GM19240 (cell line): Measurements from ENCODE around the gene EPHA3.

Experiments
- DNase-seq: peaks from one replicate; pipeline ENCODE4 v3.0.0; 2011; ENCODE audit warnings: low spot score; ENCODE audit not compliant: insufficient read length

Gene EPHA3

DNA sequence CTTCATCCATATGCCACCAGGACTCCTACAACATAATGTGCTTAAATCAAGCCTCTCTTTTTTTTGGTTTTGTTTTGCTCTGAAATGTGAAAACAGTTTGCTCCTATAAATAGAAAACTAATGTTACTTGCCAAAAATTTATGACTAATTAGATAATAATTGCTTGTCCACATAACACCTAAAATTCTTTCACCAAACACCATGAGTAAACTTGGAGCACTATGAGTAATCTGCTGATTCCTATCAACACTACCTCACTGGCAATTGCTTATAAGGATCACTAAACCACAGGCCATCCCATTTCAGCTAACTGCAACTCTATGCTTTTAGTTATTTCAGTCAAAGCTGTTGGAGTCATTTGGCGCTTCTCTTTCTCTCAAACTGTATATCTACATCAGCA, 252.7 kb downstream of the EPHA3 start:
- no peak for DNase-seq

DNA sequence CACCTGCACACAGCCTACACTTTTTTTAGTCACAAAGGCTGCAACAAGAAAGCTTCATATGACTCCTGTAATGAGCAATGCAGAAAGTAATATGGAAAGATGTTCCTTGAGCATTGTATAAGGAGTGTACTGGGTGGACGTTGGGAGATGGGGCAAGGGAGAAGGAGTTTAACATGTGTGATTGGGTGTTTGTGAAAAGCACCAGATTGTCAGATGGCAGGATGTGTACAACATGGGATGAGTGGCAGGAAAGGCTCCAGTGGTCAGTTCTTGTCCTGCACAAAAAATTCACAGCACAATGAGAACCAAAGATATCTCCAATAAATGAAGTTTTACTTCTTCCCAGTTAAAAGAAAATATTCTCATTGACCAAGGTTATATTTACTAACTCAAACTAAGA, 255.1 kb downstream of the EPHA3 start:
- DNase-seq, result no peak

DNA sequence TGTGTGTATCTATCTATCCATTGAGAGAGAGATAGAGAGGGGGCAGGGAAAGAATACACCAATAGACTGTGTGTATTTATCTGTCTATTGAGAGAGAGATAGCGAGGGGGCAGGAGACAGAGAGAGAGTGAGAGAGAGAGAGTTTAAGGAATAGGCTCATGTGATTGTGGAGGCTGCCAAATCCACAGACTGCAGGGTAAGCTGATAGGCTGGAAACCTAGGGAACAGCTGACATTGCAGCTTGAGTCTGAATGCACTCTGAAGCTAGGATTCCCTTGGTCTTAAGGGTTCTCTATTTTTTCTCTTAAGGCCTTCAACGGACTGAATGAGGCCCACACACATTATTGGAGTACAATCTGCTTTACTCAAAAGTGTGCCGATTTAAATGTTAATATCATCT, 255.8 kb downstream of the EPHA3 start:
- no peak for DNase-seq

DNA sequence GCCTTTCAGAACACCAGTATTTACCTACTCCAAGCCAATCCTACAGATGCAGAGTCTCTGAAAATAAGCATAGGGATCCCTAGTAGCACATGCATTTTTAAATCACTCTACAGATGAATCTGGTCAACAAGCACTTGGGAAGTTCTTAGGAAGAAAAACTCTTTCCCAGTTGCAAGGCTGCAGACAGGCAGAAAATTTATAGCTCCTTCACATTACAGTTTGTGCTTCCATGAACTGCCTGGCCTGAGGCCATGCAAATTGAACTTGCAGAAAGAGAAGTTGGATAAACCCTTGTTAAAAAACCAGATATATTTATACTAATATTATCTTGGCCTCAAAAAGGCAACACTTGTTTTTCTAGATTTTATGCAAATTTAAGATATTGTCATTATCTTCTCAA, 256.9 kb downstream of the EPHA3 start:
- DNase-seq, result no peak

DNA sequence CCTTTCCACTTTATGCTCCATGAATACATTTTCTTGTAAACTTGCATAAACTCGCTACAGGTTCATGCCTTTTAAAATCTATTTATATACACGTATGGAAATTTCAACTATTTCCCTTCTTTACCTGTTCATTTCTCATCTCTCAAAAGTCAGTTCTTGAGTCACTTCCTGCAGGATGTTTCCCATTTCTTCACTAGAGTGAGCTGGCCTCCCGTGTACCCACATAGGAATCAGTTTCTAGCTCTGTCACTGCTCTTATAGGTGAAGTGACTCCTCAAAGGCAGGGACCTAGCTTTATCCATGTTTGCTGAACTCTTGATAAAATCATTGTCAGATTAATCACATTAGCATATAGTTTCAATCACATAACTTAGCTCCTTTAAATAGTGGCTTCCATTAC, 259.7 kb downstream of the EPHA3 start:
- no peak for DNase-seq

DNA sequence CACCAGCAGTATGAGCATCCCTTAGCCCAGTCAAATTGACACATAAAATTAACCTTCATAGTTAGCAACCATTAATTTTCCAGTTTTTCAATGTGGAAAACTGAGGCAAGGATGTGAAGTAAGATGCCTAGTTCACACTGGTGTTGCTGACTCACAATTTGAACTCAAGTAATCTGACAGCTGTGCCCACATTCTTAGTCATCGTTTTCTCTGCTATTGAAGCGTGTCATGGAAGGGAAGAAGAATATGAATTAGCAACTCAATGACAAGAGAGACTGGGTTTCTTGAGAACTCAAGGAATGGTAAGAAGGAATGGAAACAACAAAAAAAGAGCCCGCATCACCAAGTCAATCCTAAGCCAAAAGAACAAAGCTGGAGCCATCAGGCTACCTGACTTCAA, 261.4 kb downstream of the EPHA3 start:
- DNase-seq, result no peak

DNA sequence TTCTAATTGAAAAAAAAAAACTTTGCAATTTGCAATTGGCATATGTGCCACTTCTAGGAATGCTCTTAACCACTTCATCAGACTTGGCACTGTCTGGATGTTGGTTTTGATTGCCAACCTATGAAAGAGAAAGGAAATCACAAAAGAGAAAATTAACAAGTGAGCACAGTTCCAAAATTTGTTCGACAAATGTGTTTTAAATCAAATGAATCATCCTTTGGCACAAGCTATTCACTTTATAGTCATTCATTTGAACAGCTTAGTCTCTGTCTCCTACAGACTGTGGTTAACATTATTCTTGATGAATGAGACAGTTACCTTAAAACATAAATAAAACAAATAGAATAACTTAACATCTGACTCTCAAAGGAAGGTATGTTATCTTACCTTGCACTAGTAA, 265.0 kb downstream of the EPHA3 start:
- no peak for DNase-seq

DNA sequence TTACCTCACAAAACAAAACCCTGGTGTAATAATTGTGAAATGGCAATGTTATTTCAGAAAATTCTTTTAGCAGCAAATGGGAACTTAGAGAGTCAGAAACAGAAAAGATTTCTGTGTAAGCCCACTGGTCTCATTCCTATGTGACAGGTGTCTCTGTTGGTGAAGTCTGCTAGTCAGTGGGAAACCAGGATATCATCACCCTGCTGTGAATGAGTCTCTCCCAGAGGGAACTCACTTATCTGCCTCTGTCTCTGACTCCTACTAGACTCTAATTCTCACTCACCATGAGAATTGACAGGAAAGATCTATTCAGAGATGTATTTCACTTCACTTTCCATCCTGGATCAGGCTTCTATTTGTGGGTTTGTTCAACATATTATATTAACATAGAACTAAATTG, 266.0 kb downstream of the EPHA3 start:
- no peak for DNase-seq

DNA sequence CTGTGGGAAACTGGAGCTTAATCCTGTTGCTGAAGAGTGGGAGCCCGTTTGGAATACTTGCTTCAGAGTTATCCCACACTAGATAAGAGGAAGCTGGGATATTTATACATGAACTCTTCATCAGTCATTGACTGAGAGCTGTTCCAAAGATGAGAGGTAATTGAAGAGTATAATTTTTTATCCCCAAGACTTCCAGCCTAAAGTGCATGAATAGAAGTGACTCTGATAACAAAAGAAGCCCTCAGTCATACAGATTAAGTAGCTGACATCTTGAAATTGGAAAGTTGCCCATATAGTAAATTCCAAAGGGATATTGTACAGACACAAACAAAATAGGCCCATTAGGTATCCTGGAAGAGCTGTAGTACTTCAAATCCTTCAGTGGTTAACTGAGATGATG, 268.0 kb downstream of the EPHA3 start:
- DNase-seq, result no peak

DNA sequence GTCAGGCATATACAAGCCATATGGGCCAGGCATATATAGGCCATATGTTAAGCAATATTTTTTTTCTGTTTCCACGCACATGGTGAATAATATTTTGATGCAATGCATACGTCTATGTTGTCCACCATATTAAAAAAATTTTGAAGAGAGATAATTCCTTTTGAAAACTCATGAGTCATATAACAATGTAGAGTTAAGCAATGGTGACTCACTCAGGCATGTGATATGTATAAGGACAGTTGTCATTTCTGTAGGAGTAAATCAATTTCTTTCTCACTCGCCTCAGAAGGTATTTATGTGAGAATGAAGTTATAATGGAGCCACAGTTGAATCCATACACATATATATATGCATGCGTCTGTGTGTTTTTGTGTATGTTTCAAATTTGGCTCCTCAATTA, 272.6 kb downstream of the EPHA3 start:
- DNase-seq, result no peak

DNA sequence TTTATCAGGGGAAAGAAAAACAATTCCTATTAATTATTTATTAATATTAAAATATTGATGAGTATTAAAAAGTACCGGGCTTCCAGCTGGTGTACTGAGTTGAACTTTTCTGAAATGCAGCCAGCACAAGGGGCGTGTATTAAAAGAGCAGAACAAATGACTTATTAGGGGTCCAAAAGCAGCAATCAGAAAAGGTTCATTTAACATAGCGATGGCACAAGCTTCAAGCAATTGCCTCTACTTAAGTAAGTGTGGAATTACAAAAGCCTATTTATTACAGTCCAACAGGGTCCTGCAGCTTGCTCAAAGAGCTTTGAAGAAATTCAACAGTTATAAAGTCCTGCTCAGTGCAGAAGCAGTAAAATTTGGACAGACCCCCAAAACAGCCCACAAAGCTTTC, 285.6 kb downstream of the EPHA3 start:
- DNase-seq, result no peak

DNA sequence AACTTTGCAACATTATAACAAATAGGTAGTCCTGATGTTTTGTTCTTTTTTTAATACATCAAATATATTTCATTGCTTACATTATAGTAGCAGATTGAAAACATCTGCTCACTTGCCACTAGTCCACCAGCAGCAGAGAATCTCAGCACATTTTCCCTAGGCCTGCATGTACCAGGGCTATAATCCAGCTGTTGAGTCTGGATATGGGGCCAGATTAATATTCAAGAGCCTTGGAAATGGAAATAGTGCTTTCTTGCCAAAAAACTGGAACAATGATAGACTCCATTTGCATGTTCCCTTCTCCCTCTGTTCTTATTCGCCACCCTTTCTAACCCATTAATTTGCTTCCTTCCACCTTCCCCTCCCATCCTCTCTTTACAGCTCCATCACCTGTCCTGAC, 288.0 kb downstream of the EPHA3 start:
- no peak for DNase-seq

DNA sequence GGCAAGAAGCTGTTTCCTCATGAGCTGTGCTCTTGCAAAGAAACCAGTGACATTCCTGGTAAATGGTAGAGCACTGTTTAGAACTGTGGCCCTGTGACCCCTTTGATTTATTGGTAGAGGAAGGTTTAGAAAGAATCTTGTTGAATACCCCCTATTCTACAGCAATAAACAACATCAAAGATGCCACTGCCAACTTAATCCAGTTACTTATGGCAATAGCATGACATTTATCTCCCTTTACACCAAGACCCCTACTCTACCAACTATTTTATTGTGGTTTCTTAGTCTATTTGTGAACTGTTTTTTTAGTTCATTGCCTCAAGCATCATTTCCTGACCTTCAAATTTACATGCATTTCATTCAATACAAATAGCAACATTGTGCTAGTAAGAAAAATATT, 288.6 kb downstream of the EPHA3 start:
- no peak for DNase-seq

DNA sequence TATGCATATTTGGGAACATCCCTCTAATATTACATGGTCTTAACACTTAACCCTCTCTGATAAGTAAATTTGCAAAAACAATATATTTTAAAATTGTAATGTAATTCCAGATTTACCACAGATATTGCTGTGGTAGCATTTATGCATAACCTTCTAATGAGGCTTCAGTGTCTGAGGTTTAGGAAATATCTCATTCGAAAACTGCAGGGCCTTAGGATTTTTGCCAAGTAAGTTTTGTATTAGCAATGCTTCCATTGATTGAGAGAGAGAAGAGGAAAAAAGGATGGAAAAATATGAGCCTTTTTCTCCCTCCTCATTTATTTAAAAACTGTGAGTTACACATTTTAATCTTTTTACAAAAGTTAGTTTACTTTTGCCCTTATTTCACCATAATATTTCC, 294.6 kb downstream of the EPHA3 start:
- no peak for DNase-seq

DNA sequence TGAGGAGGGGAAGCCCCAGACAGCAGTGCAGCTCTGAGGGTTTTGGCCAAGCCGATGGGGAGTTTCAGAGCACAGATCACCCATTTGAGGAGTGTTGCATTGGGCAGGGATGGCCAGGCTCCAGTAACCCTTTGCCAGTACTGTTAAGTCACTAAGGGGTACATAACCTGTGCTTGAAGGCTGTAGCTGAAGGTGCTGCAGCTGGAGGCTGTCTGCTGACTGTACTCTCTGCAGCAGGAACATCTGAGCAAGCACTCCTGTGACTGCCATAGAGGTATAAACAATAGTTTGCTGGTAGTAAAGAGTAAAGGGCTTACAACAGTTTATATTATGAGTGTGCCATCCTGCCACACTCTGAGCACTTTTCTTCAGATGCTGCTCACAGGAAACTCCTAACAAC, 297.8 kb downstream of the EPHA3 start:
- DNase-seq, result no peak

DNA sequence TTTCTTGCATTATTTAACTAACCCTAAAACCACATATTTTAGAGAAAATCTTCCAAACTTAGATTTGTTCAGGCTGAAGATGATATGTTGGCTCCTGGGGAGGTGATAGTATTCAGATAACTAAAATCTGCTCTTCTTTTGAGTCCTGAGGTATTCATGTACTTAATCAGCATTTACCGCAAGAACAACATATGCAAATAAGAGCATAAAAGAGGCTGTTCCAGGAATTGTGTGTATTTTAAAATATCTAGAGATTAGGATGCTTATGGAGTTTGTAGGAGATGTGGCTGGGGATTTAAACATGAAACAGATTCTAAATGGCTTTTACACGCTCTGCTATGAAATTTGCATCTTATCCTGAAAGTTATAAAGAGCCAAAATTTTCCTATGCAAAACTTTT, 298.2 kb downstream of the EPHA3 start:
- no peak for DNase-seq

DNA sequence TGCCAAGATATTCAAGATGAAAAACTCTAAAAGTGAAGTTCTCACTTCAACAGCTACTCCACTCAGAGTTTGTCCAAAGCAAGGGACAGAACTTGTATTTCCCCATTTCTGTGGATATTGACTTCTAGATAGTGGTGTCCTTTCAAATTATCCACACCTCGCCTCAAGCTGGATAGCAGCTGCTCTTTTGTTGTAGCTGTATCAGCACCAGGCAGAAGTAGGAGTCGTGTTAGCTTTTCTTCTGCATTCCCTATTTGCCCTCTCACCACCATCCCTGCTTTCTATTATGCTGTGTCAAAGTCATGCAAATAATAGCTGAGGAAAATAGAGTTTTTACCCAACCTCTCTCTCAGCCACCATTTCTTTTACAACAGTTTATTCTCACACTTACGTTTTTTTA, 303.8 kb downstream of the EPHA3 start:
- DNase-seq, result no peak

DNA sequence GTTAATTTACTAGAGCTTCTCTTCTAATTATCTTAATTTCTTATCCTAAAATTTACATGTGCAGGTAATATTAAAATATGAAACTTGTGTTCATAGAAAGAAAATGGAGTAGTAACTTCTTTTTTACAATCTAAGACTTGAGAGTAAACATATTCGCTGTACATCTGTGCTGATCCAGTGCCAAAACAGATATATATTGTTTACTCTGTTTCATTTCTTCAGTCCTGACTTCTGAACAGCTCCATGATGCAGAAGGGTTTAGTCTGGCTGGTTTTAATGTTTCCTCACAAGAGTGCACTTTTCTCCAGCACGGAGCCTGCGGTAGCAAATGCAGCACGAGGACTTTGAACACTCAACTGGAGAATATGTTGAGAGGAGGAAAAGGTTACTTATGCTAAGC, 306.8 kb downstream of the EPHA3 start:
- no peak for DNase-seq

DNA sequence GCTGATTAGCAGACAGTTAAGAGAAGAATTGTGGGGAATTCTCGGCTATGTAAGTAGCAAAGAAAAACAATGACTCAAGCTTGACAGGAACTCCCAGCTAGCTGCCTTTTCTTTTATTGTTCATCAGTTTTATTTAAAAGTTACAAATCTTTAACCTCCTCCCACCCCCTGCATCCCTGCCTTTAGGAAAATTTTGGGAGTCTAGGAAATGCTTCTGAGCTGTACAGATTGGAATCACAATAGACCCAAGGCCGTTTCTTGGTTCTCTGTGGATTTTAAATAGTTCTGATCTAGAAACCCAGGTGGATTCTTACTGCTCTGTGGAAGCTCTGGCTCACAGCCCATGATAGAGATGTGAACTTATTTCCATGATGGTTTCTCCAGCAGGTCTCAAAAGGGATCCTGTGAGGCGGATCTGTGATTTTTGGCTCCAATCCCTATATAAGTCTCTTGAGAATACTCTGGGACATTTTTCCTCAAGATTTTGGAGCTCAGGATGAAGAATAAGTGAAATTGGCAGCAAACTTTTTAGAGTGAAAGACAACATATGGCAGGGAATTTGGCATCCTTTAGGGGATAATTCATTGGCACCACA, 312.3 kb downstream of the EPHA3 start:
- DNase-seq, result no peak

DNA sequence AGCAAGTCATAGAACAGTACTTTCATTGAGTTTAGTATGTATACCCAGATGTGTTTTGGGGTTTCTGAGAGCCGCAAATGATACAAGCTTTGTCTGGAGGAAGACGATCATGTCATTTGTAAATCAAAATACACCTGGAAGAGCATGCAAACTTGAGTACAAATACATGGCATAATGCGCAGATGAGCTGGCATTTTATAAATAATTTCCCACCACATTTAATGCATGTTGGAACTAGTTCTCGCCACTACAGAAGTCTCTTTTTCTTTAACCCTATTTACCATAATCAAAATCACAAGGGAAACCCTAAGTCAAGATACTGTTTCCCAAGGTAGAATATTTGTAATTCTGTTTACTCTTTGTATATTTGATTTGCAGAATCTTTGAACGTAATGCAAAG, 318.6 kb downstream of the EPHA3 start:
- DNase-seq, result no peak

DNA sequence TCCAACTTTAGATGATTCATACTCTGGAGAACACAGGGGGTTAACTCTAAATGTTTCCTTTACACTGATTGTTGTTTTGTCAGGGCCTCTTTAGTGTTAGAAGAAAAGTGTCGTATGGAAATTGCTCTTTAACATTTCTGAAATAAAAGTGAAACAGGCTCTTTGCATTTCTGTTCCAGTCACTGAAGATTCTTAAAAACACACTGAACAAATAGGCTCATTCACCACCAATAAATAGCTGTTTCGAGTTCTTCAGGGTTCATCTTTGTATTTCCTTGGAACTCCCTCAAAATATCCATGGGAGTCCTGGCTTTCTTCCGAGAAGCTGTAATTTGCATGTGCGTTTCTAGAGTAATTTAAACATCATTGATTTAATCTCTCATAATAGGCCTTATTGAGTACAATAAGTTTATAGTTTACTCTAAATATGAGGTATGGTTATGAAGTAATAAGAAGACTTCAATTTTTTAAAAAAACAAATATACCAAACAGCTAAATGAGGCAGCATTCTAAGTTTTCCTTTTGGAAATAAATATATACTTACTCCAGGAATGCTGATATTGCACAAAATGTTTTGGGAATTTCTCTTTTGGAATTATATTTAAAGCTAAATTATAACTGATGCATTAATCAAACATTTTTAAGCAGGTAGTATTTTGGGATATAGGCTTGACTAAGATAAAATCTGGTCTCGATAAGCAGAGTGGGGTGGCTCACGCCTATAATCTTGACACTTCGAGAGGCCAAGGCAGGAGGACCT, 327.4 kb downstream of the EPHA3 start:
- DNase-seq, result no peak

DNA sequence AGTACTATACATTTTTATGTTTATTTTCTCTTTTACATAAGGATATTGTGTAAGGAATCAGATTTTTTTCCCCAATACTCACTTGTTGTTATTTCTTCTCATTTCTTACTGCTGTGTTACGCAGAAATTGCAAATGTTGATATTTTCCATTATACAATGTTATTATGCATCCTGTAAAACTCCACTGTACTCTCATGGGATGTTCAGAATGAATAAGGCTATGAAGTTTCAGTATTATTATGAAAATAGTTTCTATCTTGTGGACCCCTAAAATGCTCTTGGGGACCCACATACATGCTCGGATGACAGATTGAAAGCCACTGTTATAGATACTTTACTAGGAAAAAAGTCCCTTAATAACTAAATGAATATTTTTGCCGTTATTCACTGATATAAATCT, 329.4 kb downstream of the EPHA3 start:
- no peak for DNase-seq

DNA sequence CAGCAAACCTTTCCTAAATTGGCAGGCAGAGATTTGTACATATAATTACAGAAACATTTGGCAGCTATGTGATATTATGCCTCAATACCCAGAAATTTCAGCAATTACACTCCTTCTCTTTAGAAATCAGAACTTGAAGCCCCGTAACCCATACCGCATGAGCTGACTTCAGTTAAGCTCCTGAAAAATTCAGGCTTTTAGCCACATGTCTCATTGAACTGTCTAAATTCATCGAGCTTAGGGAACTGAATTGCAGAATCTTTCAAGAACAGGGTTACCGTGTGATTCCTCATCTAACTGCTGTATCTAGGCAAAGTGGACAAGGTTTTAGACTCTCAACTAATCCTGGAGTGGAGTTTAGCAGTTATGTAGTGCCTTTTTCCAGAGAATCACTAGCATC, 333.0 kb downstream of the EPHA3 start:
- no peak for DNase-seq

DNA sequence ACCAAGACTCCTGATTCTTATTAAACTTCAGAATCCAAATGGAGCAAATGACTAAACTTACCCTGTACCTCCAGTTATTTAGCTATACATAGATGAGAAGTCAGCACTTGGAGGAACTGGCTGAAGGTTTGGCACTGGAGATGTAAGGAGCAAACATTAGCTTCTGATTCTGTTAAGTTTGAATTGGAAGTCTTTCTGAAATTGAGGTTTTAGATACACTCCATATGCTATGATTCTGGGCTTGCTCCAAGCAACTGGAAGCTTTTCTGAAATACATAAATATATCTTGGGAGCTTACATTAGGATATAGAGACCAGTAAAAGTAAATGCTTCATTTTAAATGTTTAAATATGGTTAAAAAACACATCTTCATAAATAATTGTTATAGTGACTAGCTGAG, 333.7 kb downstream of the EPHA3 start:
- DNase-seq, result no peak
